Measurements from ENCODE around the gene MICU1.

GRCh38 chr10:72385724-72386123 lies 240.2 kb downstream of the MICU1 start:
- TF ChIP-seq EP300 (IDR thresholded peaks at IDR 0.05), result no peak
- TF ChIP-seq, protein P1, sequence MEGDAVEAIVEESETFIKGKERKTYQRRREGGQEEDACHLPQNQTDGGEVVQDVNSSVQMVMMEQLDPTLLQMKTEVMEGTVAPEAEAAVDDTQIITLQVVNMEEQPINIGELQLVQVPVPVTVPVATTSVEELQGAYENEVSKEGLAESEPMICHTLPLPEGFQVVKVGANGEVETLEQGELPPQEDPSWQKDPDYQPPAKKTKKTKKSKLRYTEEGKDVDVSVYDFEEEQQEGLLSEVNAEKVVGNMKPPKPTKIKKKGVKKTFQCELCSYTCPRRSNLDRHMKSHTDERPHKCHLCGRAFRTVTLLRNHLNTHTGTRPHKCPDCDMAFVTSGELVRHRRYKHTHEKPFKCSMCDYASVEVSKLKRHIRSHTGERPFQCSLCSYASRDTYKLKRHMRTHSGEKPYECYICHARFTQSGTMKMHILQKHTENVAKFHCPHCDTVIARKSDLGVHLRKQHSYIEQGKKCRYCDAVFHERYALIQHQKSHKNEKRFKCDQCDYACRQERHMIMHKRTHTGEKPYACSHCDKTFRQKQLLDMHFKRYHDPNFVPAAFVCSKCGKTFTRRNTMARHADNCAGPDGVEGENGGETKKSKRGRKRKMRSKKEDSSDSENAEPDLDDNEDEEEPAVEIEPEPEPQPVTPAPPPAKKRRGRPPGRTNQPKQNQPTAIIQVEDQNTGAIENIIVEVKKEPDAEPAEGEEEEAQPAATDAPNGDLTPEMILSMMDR (IDR thresholded peaks at IDR 0.05), result no peak
- TF ChIP-seq POLR2A (IDR thresholded peaks at IDR 0.05), result no peak

Measured in ovary (tissue), 3 donors.